PC-9 (cell line): ENCODE results near the gene GABRE. TPM values are rescaled to one million over a fixed set of nuclear protein-coding genes. Genes with fewer than 3 reads are reported as not detected.

Experiments used
- BruUV-seq: library from RNA; stranded (reverse); fragments of 400-500 nt; replicated peaks from 2 replicates; lab custom pipeline; 2021; lab: Mats Ljungman, UMichigan
- CTCF ChIA-PET: fragments of 300-600 bp; sonication (Branson Sonifier 250); formaldehyde crosslinking; loops from one replicate; lab custom pipeline; 2022; ENCODE audit warnings: antibody characterized with exemption; lab: Charles Lee
- POLR2A ChIA-PET: fragments of 300-600 bp; sonication (Branson Sonifier 250); formaldehyde crosslinking; loops from one replicate; lab custom pipeline; 2022; ENCODE audit warnings: antibody characterized with exemption; ENCODE audit not compliant: unreplicated experiment; lab: Charles Lee
- DNase-seq, 2 experiments: peaks; one replicate each; pipeline versions ENCODE4 v3.0.0 to v3.0.0-alpha.2; 2015 to 2022; ENCODE audit warnings: mixed read lengths in 1 of 2
- H2AFZ ChIP-seq: fragments of 200-600 bp; sonication (generic); 2 replicates; pipeline ENCODE4 v1.8.1; 2017; ENCODE audit warnings: antibody characterized with exemption
- H3F3A ChIP-seq: fragments of 200-600 bp; sonication (generic); 2 replicates; pipeline ENCODE4 v1.8.1; 2017; ENCODE audit warnings: antibody characterized with exemption, mild to moderate bottlenecking, low read depth; ENCODE audit not compliant: insufficient read depth
- H3K27ac ChIP-seq: fragments of 200-600 bp; sonication (generic); 2 replicates; pipeline ENCODE4 v1.6.1; 2016; ENCODE audit warnings: mixed run types
- H3K27me3 ChIP-seq: fragments of 200-600 bp; sonication (generic); 2 replicates; pipeline ENCODE4 v1.6.1; 2016; ENCODE audit warnings: low read depth, mixed run types; ENCODE audit not compliant: insufficient read depth
- H3K36me3 ChIP-seq: fragments of 200-600 bp; sonication (generic); 2 replicates; pipeline ENCODE4 v1.6.1; 2016; ENCODE audit warnings: low read depth, mixed run types
- H3K4me1 ChIP-seq: fragments of 200-600 bp; sonication (generic); replicated peaks from 2 replicates; pipeline ENCODE4 v1.6.1; 2016; ENCODE audit warnings: mixed run types; ENCODE audit not compliant: insufficient read depth
- H3K4me2 ChIP-seq: fragments of 200-600 bp; sonication (generic); 2 replicates; pipeline ENCODE4 v1.6.1; 2017; ENCODE audit warnings: mixed run types
- H3K4me3 ChIP-seq: fragments of 200-600 bp; sonication (generic); 2 replicates; pipeline ENCODE4 v1.6.1; 2016; ENCODE audit warnings: mixed run types
- H3K79me2 ChIP-seq: fragments of 200-600 bp; sonication (generic); 2 replicates; pipeline ENCODE4 v1.6.1; 2017; ENCODE audit warnings: low read depth, mixed run types
- H3K9me2 ChIP-seq: fragments of 200-600 bp; sonication (generic); 2 replicates; pipeline ENCODE4 v1.8.1; 2017; ENCODE audit warnings: mild to moderate bottlenecking; ENCODE audit not compliant: insufficient read depth
- H3K9me3 ChIP-seq: fragments of 200-600 bp; sonication (generic); 2 replicates; pipeline ENCODE4 v1.8.1; 2016; ENCODE audit warnings: low read depth; ENCODE audit not compliant: insufficient read depth
- H4K20me1 ChIP-seq: fragments of 200-600 bp; sonication (generic); 2 replicates; pipeline ENCODE4 v1.8.1; 2017; ENCODE audit not compliant: insufficient read depth
- CTCF ChIP-seq: fragments of 200-600 bp; sonication (generic); conservative IDR thresholded peaks from 2 replicates; pipeline ENCODE4 v1.6.1; 2017; ENCODE audit warnings: mixed run types, antibody characterized with exemption, mild to moderate bottlenecking, moderate library complexity
- EZH2 ChIP-seq: fragments of 200-600 bp; sonication (generic); IDR thresholded peaks from 2 replicates; pipeline ENCODE4 v1.8.0; 2017; ENCODE audit warnings: antibody characterized with exemption, low read depth
- intact Hi-C: fragments of 100-400 bp; cut with micrococcal nuclease; formaldehyde crosslinking; loops from one replicate; pipeline ENCODE4 v1.10.0; 2022; ENCODE audit not compliant: unreplicated experiment
- total RNA-seq: library from RNA; stranded (reverse); gene quantifications from 2 replicates; pipeline ENCODE4 v1.2.3, GENCODE V29; 2021

The GABRE gene
- total RNA-seq, 1 experiment from 2014 or later = 24.5 TPM

DNA sequence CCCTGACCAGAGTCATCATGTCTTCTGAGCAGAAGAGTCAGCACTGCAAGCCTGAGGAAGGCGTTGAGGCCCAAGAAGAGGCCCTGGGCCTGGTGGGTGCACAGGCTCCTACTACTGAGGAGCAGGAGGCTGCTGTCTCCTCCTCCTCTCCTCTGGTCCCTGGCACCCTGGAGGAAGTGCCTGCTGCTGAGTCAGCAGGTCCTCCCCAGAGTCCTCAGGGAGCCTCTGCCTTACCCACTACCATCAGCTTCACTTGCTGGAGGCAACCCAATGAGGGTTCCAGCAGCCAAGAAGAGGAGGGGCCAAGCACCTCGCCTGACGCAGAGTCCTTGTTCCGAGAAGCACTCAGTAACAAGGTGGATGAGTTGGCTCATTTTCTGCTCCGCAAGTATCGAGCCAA is 50.8 kb downstream of the GABRE start:
- Histone ChIP-seq H4K20me1 (peaks cover 18% of the 10 kb centered on the region; the same call in 1 of the 2 replicates), H3K4me1 (no peaks in the 10 kb centered on the region), H3K9me2 (no peaks in the 10 kb centered on the region), H3K27me3 (no peaks in the 10 kb centered on the region), H2AFZ (no peak overlapping the region), H3K36me3 (0 out of 2 replicates have a peak, but pooled peaks cover 5% of the 10 kb centered on the region), H3F3A (peaks cover 25% of the 10 kb centered on the region), H3K79me2 (peaks cover 32% of the 10 kb centered on the region), H3K9me3 (no peaks in the 10 kb centered on the region), H3K4me2 (no peak overlapping the region), H3K27ac (no peak overlapping the region), H3K4me3 (no peak overlapping the region)
- TF ChIP-seq EZH2 = no peak
- no peak for TF ChIP-seq CTCF
- ChIA-PET POLR2A (no interaction called here), CTCF (no interaction called here)
- intact Hi-C loops = no loop called here
- no TSS peak for BruUV-seq
- DNase-seq = no peak

GRCh38 chrX:151922692-151923091 is 51.8 kb downstream of the GABRE start:
- peaks cover 25% of the 10 kb centered on the region for H3F3A ChIP-seq
- DNase-seq = no peak
- H3K4me2 ChIP-seq = no peak overlapping the region
- intact Hi-C loops = no loop called here
- no peaks in the 10 kb centered on the region for H3K9me2 ChIP-seq
- peaks cover 32% of the 10 kb centered on the region for H3K79me2 ChIP-seq
- no peaks in the 10 kb centered on the region for H3K4me1 ChIP-seq
- BruUV-seq = no TSS peak
- POLR2A ChIA-PET = no interaction called here
- no peak for TF ChIP-seq EZH2
- no peak for TF ChIP-seq CTCF
- no peak overlapping the region for H3K4me3 ChIP-seq
- H3K9me3 ChIP-seq = no peaks in the 10 kb centered on the region
- H4K20me1 ChIP-seq = peaks cover 18% of the 10 kb centered on the region; the same call in 1 of the 2 replicates
- 0 out of 2 replicates have a peak, but pooled peaks cover 5% of the 10 kb centered on the region for H3K36me3 ChIP-seq
- CTCF ChIA-PET = no interaction called here
- no peak overlapping the region for H2AFZ ChIP-seq
- no peaks in the 10 kb centered on the region for H3K27me3 ChIP-seq
- no peak overlapping the region for H3K27ac ChIP-seq

DNA sequence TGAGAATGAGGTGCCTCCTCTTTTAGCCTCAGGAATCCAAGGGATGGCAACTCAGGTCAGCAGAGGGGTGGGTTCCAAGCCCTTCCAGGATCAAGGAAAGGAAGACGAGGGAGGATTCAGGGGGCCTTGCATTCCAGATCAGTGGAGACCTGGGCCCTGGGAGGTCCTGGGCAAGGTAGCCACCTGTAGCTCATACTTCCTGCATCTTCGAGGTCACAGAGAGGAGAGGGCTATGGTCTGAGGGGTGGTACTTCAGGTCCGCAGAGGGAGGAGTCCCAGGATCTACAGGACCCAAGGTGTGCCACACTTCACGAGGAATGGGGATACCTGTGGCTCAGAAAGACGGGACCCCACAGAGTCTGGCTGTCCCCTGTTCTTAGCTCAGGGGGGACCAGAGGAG is 52.6 kb downstream of the GABRE start:
- Histone ChIP-seq H3K27ac (no peak overlapping the region), H2AFZ (no peak overlapping the region), H3K79me2 (peaks cover 32% of the 10 kb centered on the region), H3K36me3 (0 out of 2 replicates have a peak, but pooled peaks cover 5% of the 10 kb centered on the region), H3F3A (peaks cover 25% of the 10 kb centered on the region), H3K27me3 (no peaks in the 10 kb centered on the region), H3K9me2 (no peaks in the 10 kb centered on the region), H3K9me3 (no peaks in the 10 kb centered on the region), H3K4me1 (no peaks in the 10 kb centered on the region), H3K4me2 (no peak overlapping the region), H3K4me3 (no peak overlapping the region), H4K20me1 (peaks cover 18% of the 10 kb centered on the region; the same call in 1 of the 2 replicates)
- intact Hi-C loops = no loop called here
- no peak for TF ChIP-seq CTCF
- TF ChIP-seq EZH2 = no peak
- BruUV-seq = no TSS peak
- ChIA-PET CTCF (no interaction called here), POLR2A (no interaction called here)
- no peak for DNase-seq
